NCI-H2196 (cell line): ENCODE measurements around the gene ID3.

Source experiments
- DNase-seq: peaks from one replicate; lab custom pipeline; 2025; ENCODE audit not compliant: unreplicated experiment; lab: John Stamatoyannopoulos, UW

ID3 gene

GRCh38 chr1:23528250-23528978, 30.9 kb downstream of the ID3 start:
- DNase-seq, result peak; percentile 82

- no peak for DNase-seq
These were observed 31.4 kb downstream of the ID3 start for GRCh38 chr1:23527900-23528249.

- DNase-seq, result no peak
These were observed 31.9 kb downstream of the ID3 start for GRCh38 chr1:23527366-23527765.

- no peak for DNase-seq
These were observed 32.8 kb downstream of the ID3 start for GRCh38 chr1:23526329-23527041.

- peak; percentile 30 for DNase-seq
These were observed 33.6 kb downstream of the ID3 start for GRCh38 chr1:23525558-23526250.

- peak; percentile 71 for DNase-seq
These were observed 34.4 kb downstream of the ID3 start for GRCh38 chr1:23524716-23525401.

GRCh38 chr1:23524163-23524562, 35.1 kb downstream of the ID3 start:
- no peak for DNase-seq

GRCh38 chr1:23522244-23522982, 36.9 kb downstream of the ID3 start:
- no peak for DNase-seq

- DNase-seq, result no peak
These were observed 37.7 kb downstream of the ID3 start for GRCh38 chr1:23521588-23521987.

GRCh38 chr1:23517581-23517980, 41.7 kb downstream of the ID3 start:
- no peak for DNase-seq

GRCh38 chr1:23515905-23516304, 43.4 kb downstream of the ID3 start:
- no peak for DNase-seq

- no peak for DNase-seq
These were observed 45.1 kb downstream of the ID3 start for GRCh38 chr1:23514111-23514679.

GRCh38 chr1:23509896-23510295, 49.4 kb downstream of the ID3 start:
- no peak for DNase-seq
